DND-41 (cell line): Measurements from ENCODE around the gene TOX2.

ENCODE experiments used
- CTCF ChIP-seq: IDR thresholded peaks from 2 replicates; pipeline ENCODE4 v1.5.1; 2012; ENCODE audit warnings: borderline replicate concordance, low read length, moderate library complexity, mild to moderate bottlenecking; ENCODE audit not compliant: poor library complexity, severe bottlenecking; ENCODE audit errors: extremely low read depth
- EZH2 ChIP-seq: IDR thresholded peaks from 3 replicates; pipeline ENCODE4 v1.6.1; 2012; ENCODE audit warnings: borderline replicate concordance, low read depth, mild to moderate bottlenecking, moderate library complexity, low read length, inconsistent platforms; ENCODE audit not compliant: severe bottlenecking

GRCh38 chr20:44023515-44024371 lies 109.1 kb downstream of the TOX2 start:
- TF ChIP-seq CTCF (no peak), EZH2 (no peak)
